Esophagus muscularis mucosa (tissue), 4 donors: ENCODE data around the gene PHACTR3. TPM values are rescaled to one million over a fixed set of nuclear protein-coding genes. Genes with fewer than 3 reads are reported as not detected.

Experiments
- DNase-seq: peaks from one replicate; pipeline ENCODE4 v3.0.0-alpha.2; 2017; ENCODE audit errors: extremely low spot score
- H3K27ac ChIP-seq, 4 donors: fragments of 200-600 bp; sonication (generic); replicated peaks in 1 of 4; 1 replicate in 3 of 4; 2 replicates in 1 of 4; pipeline ENCODE4 v1.5.1; 2016 to 2019; ENCODE audit warnings: mild to moderate bottlenecking in 1 of 4
- H3K27me3 ChIP-seq, 4 donors: fragments of 200-600 bp; sonication (generic); one replicate each; pipeline versions ENCODE4 v1.5.1 to v1.6.0; 2016 to 2019
- H3K36me3 ChIP-seq, 4 donors: fragments of 200-600 bp; sonication (generic); one replicate each; pipeline ENCODE4 v1.5.1; 2016 to 2019
- H3K4me1 ChIP-seq, 4 donors: fragments of 200-600 bp; sonication (generic); one replicate each; pipeline ENCODE4 v1.5.1; 2016 to 2019
- H3K4me3 ChIP-seq, 4 donors: fragments of 200-600 bp; sonication (generic); 1 replicate in 2 of 4; 2 replicates in 2 of 4; pipeline ENCODE4 v1.5.1; 2016 to 2019; ENCODE audit warnings: mild to moderate bottlenecking in 4 of 4, moderate library complexity in 1 of 4
- H3K9me3 ChIP-seq, 4 donors: fragments of 200-600 bp; sonication (generic); 1 replicate in 3 of 4; 2 replicates in 1 of 4; pipeline ENCODE4 v1.5.1; 2016 to 2019
- CTCF ChIP-seq, 3 experiments: fragments of 200-600 bp in 2 of 3; fragments of 450-650 bp in 1 of 3; sonication (generic) in 2 of 3; IDR thresholded peaks; one replicate each; pipeline ENCODE4 v1.5.1; 2017 to 2019; ENCODE audit warnings: antibody characterized with exemption in 3 of 3, mild to moderate bottlenecking in 2 of 3, moderate library complexity in 1 of 3
- EP300 ChIP-seq: sonication (generic); formaldehyde crosslinking; IDR thresholded peaks from one replicate; pipeline ENCODE4 v1.6.1; 2017; ENCODE audit warnings: antibody characterized with exemption
- POLR2A ChIP-seq: fragments of 450-650 bp; IDR thresholded peaks from one replicate; pipeline ENCODE4 v1.6.1; 2017; ENCODE audit warnings: antibody characterized with exemption, moderate library complexity, mild to moderate bottlenecking, low read depth
- POLR2AphosphoS5 ChIP-seq, 2 donors: sonication (generic); formaldehyde crosslinking; IDR thresholded peaks; one replicate each; pipeline ENCODE4 v1.6.1; 2017; ENCODE audit warnings: antibody characterized with exemption in 2 of 2
- WGBS: methylation state at CpG from one replicate; pipeline ENCODE4 v1.1.5; 2018; 5-methylcytosine and 5-hydroxymethylcytosine counted together
- intact Hi-C: fragments of 100-400 bp; cut with DNase I; formaldehyde crosslinking; loops from one replicate; pipeline ENCODE4 v1.15.1; 2023
- total RNA-seq, 4 donors: library from RNA; depleted of rRNA; stranded (reverse); fragments of >200 nt; gene quantifications; one replicate each; pipeline versions ENCODE4 v1.1.0 to v1.2.1, GENCODE V29; 2016

Gene PHACTR3
- total RNA-seq, 4 donors from 2014 or later: 0.17 to 0.86 (median 0.56) TPM

GRCh38 chr20:59680148-59680650 lies 75.9 kb downstream of the PHACTR3 start:
- Histone ChIP-seq H3K4me1 (peaks cover 0 to 10% (median 0%) of the 10 kb centered on the region in 4 donors), H3K4me3 (no peak overlapping the region), H3K27me3 (peaks cover 0 to 73% (median 2%) of the 10 kb centered on the region in 4 donors), H3K36me3 (no peaks in the 10 kb centered on the region), H3K9me3 (no peaks in the 10 kb centered on the region), H3K27ac (no peak overlapping the region)
- intact Hi-C loops: no loop called here
- TF ChIP-seq CTCF (IDR thresholded peaks at IDR 0.05): no peak
- TF ChIP-seq POLR2A: no peak
- DNase-seq: no peak
- 89% methylated on average over 9 of the region's 9 CpGs for WGBS

GRCh38 chr20:59680852-59681251 lies 76.5 kb downstream of the PHACTR3 start:
- 93% methylated on average over 1 of the region's 1 CpG for WGBS
- DNase-seq: no peak
- no peaks in the 10 kb centered on the region for H3K9me3 ChIP-seq
- no peak overlapping the region for H3K4me3 ChIP-seq
- no peaks in the 10 kb centered on the region for H3K36me3 ChIP-seq
- TF ChIP-seq CTCF (IDR thresholded peaks at IDR 0.05): no peak
- no peak for TF ChIP-seq POLR2A
- no peak for TF ChIP-seq EP300
- TF ChIP-seq POLR2AphosphoS5 (IDR thresholded peaks at IDR 0.05): no peak
- no peak overlapping the region for H3K27ac ChIP-seq
- peaks cover 0 to 72% (median 2%) of the 10 kb centered on the region in 4 donors for H3K27me3 ChIP-seq
- H3K4me1 ChIP-seq: peaks cover 0 to 10% (median 0%) of the 10 kb centered on the region in 4 donors
- intact Hi-C loops: no loop called here

GRCh38 chr20:59682603-59683002 lies 78.3 kb downstream of the PHACTR3 start:
- no peak for TF ChIP-seq CTCF (IDR thresholded peaks at IDR 0.05)
- no peak for TF ChIP-seq POLR2AphosphoS5 (IDR thresholded peaks at IDR 0.05)
- no peak for TF ChIP-seq POLR2A
- TF ChIP-seq EP300: no peak
- intact Hi-C loops: no loop called here

GRCh38 chr20:59683181-59683580 lies 78.8 kb downstream of the PHACTR3 start:
- no peaks in the 10 kb centered on the region for H3K36me3 ChIP-seq
- no peak for DNase-seq
- peaks cover 0 to 51% (median 0%) of the 10 kb centered on the region in 4 donors for H3K27me3 ChIP-seq
- H3K27ac ChIP-seq: no peak overlapping the region
- no peaks in the 10 kb centered on the region for H3K9me3 ChIP-seq
- WGBS: 88% methylated on average over 7 of the region's 7 CpGs
- TF ChIP-seq POLR2AphosphoS5 (IDR thresholded peaks at IDR 0.05) (no peak), POLR2A (no peak), CTCF (IDR thresholded peaks at IDR 0.05) (no peak), EP300 (no peak)
- intact Hi-C loops: no loop called here
- no peaks in the 10 kb centered on the region for H3K4me1 ChIP-seq
- no peak overlapping the region for H3K4me3 ChIP-seq

More at GRCh38 chr20:59682603-59683002, 78.3 kb downstream of the PHACTR3 start:
- no peaks in the 10 kb centered on the region for H3K9me3 ChIP-seq
- DNase-seq: no peak
- no peak overlapping the region for H3K27ac ChIP-seq
- peaks cover 0 to 57% (median 2%) of the 10 kb centered on the region in 4 donors for H3K27me3 ChIP-seq
- WGBS: 77% methylated on average over 10 of the region's 10 CpGs
- H3K36me3 ChIP-seq: no peaks in the 10 kb centered on the region
- no peaks in the 10 kb centered on the region for H3K4me1 ChIP-seq
- H3K4me3 ChIP-seq: no peak overlapping the region

GRCh38 chr20:59684685-59685242 lies 80.4 kb downstream of the PHACTR3 start:
- no peak overlapping the region for H3K27ac ChIP-seq
- H3K4me1 ChIP-seq: peaks cover 0 to 2% (median 0%) of the 10 kb centered on the region in 4 donors
- no peak for DNase-seq
- no peak overlapping the region for H3K4me3 ChIP-seq
- no peaks in the 10 kb centered on the region for H3K9me3 ChIP-seq
- 91% methylated on average over 8 of the region's 9 CpGs for WGBS
- no peaks in the 10 kb centered on the region for H3K36me3 ChIP-seq
- intact Hi-C loops: no loop called here
- TF ChIP-seq POLR2A: no peak
- no peak for TF ChIP-seq EP300
- no peak for TF ChIP-seq POLR2AphosphoS5 (IDR thresholded peaks at IDR 0.05)
- no peak for TF ChIP-seq CTCF (IDR thresholded peaks at IDR 0.05)
- peaks cover 0 to 45% (median 0%) of the 10 kb centered on the region in 4 donors for H3K27me3 ChIP-seq
